C1 segment of cervical spinal cord (tissue), 14 donors: ENCODE results near the gene POLR3GL.
A peak's percentile ranks its signal among the peaks of the same experiment; 100 is the strongest.

Source experiments
- DNase-seq, 14 donors: peaks; one replicate each; lab custom pipeline; 2025; lab: John Stamatoyannopoulos, UW

POLR3GL gene

GRCh38 chr1:145974721-145975120 lies 10.2 kb downstream of the POLR3GL start:
- no peak for DNase-seq

- DNase-seq = no peak
Observed at GRCh38 chr1:145975216-145975615, 10.7 kb downstream of the POLR3GL start.

- no peak for DNase-seq
Observed at GRCh38 chr1:145977016-145977415, 12.5 kb downstream of the POLR3GL start.

GRCh38 chr1:145977486-145978470 lies 13.3 kb downstream of the POLR3GL start:
- peak in 12 of 14 donors; percentile 15 to 77 (median 47) for DNase-seq

GRCh38 chr1:145978471-145978853 lies 14.0 kb downstream of the POLR3GL start:
- DNase-seq = no peak

- peak; percentile 30 to 95 (median 84) for DNase-seq
Observed at GRCh38 chr1:145978854-145979745, 14.6 kb downstream of the POLR3GL start.

- no peak for DNase-seq
Observed at GRCh38 chr1:145979746-145980456, 15.4 kb downstream of the POLR3GL start.

- no peak for DNase-seq
Observed at GRCh38 chr1:145980457-145980994, 16.0 kb downstream of the POLR3GL start.

GRCh38 chr1:145982010-145982723 lies 17.7 kb downstream of the POLR3GL start:
- no peak for DNase-seq

- no peak for DNase-seq
Observed at GRCh38 chr1:145983206-145983675, 18.8 kb downstream of the POLR3GL start.

GRCh38 chr1:145983960-145984830 lies 19.7 kb downstream of the POLR3GL start:
- DNase-seq = no peak

GRCh38 chr1:145985129-145985501 lies 20.6 kb downstream of the POLR3GL start:
- DNase-seq = no peak

GRCh38 chr1:145985502-145986439 lies 21.3 kb downstream of the POLR3GL start:
- peak in 3 of 14 donors; percentile 23 to 83 (median 27) for DNase-seq

- DNase-seq = no peak
Observed at GRCh38 chr1:145986551-145986950, 22.1 kb downstream of the POLR3GL start.

GRCh38 chr1:145987926-145988325 lies 23.4 kb downstream of the POLR3GL start:
- no peak for DNase-seq

- DNase-seq = no peak
Observed at GRCh38 chr1:145988773-145989172, 24.3 kb downstream of the POLR3GL start.

GRCh38 chr1:145990249-145990855 lies 25.9 kb downstream of the POLR3GL start:
- DNase-seq = no peak
